GM18519 (cell line): Measurements from ENCODE around the gene PDLIM5.

Experiments
- ATAC-seq: cut with Tn5 transposase; IDR thresholded peaks from one replicate; pipeline ENCODE4 v1.9.1; 2021; ENCODE audit warnings: mild to moderate bottlenecking, moderate library complexity; ENCODE audit not compliant: unreplicated experiment, low FRiP score

PDLIM5 gene

GRCh38 chr4:94673961-94674360 is 222.2 kb downstream of the PDLIM5 start:
- no peak for ATAC-seq

- no peak for ATAC-seq
Observed at GRCh38 chr4:94676970-94677369, 225.2 kb downstream of the PDLIM5 start.

DNA sequence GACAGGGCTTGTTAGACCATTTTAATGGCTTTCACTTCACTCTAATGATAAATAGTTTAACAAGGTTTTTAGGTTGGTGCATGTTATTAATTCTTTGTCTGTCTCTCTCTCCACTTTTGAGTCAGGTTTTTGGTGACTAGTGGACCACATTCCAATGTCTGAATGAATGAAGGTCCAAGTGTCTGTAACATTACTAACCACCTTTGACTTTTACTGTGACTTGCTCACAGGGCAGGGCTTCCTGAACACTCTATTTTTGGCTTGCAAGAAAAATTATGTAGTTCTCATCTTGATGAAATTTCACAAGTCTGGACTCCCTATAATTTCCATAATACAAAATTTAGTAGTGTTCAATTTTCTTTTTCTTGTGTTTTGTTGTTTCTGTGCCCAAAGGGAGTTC is 227.2 kb downstream of the PDLIM5 start:
- no peak for ATAC-seq

DNA sequence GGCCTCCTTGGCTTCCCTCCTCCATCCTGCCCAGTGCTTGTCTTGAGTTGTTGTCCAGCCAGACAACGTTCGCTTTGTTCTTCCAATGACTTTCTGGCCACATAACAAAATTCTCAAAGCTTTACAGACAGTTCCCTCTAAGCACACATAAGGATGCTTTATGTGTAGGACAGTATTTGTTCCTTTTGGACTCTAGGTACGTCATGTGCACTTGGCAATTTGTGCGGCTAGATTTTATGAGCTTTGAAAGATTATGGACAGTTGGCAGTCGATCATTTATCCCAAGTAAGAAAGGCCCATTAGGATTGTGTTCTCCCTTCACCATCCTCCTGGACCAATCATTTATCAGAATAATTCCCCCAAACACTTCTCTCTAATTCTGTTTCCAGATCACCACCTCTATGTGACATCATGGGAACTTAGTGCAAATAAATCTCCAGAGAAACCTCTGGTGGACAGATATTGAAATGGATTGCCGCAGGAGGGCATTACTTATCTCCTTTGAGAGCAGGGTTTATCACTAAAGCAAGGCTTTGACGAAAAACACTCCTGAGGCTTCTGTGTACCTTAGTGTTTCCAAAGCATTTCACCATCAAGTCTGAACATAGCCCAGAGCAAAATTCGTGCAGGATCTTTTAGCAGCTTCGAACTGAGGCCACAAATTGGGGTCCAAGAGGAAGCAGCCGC is 228.6 kb downstream of the PDLIM5 start:
- ATAC-seq, result no peak

DNA sequence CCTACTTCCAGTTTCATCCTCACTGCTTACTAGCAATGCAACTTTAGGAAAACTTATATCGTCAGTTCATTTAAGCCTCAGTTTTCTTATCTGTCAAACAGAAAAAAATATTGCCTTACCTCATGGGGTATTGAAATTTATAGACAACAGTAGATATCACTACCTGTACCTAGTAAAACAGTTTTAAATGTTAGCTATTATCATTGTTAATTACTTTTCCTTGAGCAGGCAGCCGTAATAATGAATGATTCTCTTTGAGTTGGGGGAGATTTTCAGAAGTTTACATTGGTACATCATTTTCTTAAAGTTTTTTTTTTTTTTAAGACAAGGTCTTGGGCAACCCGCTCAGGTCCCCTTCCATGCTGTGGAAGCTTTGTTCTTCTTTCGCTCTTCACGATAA is 234.3 kb downstream of the PDLIM5 start:
- ATAC-seq, result no peak

DNA sequence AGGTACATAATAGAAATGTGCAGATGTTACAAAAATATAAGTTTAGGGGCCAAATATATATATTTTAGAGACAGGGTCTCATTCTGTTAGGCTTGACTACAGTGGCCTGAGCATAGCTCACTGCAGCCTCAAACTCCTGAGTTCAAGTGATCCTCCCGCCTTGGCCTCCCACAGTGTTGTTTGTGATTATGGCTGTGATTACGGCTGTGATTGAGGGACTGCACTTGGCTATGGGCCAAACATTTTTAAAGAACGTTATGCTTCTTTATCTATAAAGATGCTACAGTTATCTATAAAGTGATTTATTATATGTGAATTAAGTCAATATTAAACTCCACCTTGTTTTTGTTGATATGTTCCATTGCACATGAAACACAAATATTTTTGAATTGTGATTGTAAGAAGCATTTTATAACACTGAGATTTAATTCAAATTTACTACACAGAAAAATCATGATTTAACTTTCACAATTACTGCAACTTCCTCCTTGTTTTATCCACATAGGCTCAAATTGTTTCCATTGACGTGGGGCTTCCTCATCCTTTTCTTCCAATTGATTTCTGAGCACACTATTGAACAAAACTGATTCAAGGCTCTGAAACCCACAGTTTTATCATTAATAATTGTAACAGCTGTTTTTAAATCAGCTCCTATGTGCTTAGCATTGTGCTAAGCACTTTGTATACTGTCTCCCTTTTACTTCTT is 237.6 kb downstream of the PDLIM5 start:
- ATAC-seq, result no peak

- no peak for ATAC-seq
Observed at GRCh38 chr4:94690851-94691254, 239.1 kb downstream of the PDLIM5 start.

GRCh38 chr4:94691552-94691951 is 239.8 kb downstream of the PDLIM5 start:
- ATAC-seq, result no peak

DNA sequence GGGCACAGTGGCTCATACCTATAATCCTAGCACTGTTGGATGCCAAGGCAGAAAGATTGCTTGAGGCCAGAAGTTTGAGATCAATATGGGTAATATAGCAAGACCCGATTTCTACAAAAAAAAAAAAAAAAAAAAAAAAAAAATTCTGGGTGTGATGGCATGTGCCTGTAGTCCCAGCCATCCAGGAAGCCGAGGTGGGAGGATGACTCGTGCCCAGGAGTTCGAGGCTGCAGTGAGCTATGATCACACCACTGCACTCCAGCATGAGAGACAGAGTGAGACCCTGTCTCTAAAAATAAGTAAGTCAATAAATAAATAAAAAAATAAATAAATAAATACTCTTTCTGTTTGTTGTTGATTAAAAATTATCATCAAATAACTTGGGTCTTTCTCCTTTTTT is 243.6 kb downstream of the PDLIM5 start:
- no peak for ATAC-seq

GRCh38 chr4:94698187-94698586 is 246.4 kb downstream of the PDLIM5 start:
- no peak for ATAC-seq

DNA sequence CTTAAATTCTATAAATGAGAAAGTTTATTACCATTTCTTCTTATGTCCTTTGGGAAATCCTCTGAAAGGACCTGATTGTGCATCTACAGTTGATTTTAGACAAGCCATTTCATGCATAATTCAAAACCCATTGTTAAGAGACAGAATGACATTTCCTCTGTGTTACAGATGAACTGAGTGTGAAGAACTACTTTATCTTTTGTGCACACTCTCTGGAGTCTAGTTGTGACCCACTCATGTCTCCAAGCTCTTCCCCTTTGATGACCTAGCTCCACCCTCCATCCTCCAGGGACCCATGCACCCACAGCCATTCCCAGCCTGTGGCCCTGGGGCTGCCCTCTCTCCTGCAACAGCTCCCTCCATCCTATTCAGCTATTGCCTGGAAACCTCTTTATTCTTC is 248.6 kb downstream of the PDLIM5 start:
- no peak for ATAC-seq

DNA sequence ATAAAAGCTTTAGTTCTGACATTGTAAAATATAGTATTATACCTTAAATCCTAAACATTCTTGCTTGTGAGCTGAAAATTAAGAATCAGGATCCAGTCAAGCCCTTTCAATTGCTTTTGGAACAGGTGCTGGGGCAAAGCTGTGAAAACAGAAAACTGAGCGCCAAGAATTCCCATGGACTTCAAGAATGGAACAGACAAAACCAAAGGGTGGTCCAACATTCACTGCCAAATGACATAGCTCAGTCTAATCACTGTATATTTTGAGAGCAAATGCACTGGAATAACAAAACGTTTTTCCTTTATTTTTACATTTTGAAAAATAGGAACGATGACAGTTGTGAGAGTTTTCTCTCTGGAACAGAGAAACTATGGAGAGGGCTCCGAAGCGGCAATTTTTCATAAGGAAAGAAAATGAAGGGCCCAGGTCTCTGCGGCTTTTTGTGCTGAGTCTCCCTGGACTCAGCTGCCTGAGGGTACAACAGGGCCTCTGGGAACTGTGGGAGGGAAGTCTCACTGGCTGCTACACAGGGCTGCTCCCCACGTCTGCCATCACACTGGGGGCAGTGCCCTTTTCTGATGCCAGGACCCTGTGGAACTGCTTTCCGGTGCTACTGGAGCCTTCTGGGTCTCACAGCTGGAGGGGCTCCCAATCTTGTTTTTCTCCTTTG is 250.0 kb downstream of the PDLIM5 start:
- no peak for ATAC-seq

GRCh38 chr4:94711635-94712034 is 259.9 kb downstream of the PDLIM5 start:
- ATAC-seq, result no peak

DNA sequence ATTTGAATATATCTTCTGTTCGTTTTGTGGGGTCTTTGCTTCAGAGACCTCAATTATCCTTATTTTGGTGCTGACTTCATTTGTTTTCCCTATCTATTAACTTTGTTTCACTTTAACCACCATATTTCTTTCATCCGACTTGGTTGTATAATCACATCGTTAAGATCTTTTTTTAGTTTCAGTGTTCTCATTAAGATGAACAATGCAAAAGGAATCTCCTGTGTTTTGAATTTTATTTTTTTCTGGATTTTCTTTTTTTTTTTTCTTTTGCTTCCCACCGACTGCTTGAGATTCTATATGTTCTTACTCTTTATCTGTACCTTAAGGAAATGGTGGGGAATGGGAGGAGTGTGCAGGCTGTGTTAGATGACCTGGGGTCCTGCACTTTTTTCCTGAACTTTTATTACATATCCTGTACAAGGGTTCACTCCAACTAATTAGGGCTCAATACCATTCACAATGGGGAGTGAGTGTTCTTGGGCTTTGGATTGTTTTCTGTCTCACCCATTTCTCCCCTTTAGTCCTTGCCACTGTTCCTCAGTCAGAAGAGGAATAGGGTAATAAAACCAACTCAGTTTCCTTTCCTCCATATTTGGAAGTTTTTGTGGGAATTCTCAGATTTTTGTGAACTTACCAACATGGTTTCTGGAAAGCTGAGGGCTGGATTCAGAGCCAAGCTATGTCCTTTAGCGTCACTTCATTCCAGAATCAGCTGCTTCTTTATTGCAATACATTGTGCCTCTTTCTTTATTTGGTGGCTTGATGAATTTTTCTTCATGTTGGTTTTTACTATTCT is 262.8 kb downstream of the PDLIM5 start:
- ATAC-seq, result no peak

DNA sequence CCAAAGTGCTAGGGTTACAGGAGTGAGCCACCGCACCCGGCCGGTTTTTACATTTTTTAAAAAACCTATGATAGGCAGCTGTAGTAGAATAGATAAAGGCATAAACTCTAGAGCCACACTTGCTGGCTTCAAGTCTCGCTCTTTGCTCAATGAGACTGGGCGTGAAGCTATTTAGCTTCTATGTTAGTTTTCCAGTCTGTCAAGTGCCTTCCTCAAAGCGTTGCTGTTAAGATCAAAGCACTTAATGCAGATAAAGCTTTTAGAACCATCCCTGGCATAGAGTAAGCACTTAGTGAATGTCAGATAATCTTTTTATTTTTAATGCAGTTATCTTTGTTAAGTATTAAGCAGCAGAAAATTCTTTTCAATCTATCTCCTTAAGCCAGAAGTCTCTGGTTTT is 264.0 kb downstream of the PDLIM5 start:
- ATAC-seq, result no peak
